Measurements from ENCODE around the gene CCDC73.

GRCh38 chr11:32635819-32636218 is 158.6 kb downstream of the CCDC73 start:
- no peak for TF ChIP-seq CTCF (IDR thresholded peaks at IDR 0.05)
- no peak for TF ChIP-seq EZH2 (IDR thresholded peaks at IDR 0.05; ENCODE audit: borderline replicate concordance, insufficient read depth, low read depth, low read length, poor library complexity, severe bottlenecking)

Measured in B cell (primary cell).